ENCODE measurements around the gene ATP6V1G2. TPM values are rescaled to one million over a fixed set of nuclear protein-coding genes. Genes with fewer than 3 reads are reported as not detected.

Gene ATP6V1G2
- total and polyA plus RNA-seq, 2 of the 8 experiments (the other 6 are each of a cell fraction or from before 2014, with no cell fraction given): 3.0 to 5.7 TPM

GRCh38 chr6:31546958-31547726, 734 bp upstream of the ATP6V1G2 start, which contains the start of gene NFKBIL1 (continued):
- TF ChIP-seq POLR2A (IDR thresholded peaks at IDR 0.05; ENCODE audit: control extremely low read depth in 1 of 2, low read depth in 2 of 2, low read length in 2 of 2) (peak; percentile 22 to 74), CHD2 (IDR thresholded peaks at IDR 0.05; ENCODE audit: low read length) (no peak), TAF7 (optimal IDR thresholded peaks at IDR 0.05; ENCODE audit: borderline replicate concordance, low read depth, low read length) (no peak), TAF1 (IDR thresholded peaks at IDR 0.05; ENCODE audit: low read depth, low read length) (peak; percentile 80), PHF8 (conservative IDR thresholded peaks at IDR 0.05; ENCODE audit: low read depth, low read length) (peak; percentile 29; the same call in 1 of the 2 replicates), CREB1 (IDR thresholded peaks at IDR 0.05) (peak; percentile 85), POLR2AphosphoS5 (IDR thresholded peaks at IDR 0.05; ENCODE audit: low read depth, low read length) (peak; percentile 54), SP1 (IDR thresholded peaks at IDR 0.05; ENCODE audit: low read depth, low read length) (peak; percentile 87), SP2 (IDR thresholded peaks at IDR 0.05; ENCODE audit: low read length) (no peak), NRF1 (IDR thresholded peaks at IDR 0.05; ENCODE audit: low read depth, low read length) (no peak), POU5F1 (IDR thresholded peaks at IDR 0.05; ENCODE audit: low read depth, low read length) (no peak), TBP (IDR thresholded peaks at IDR 0.05; ENCODE audit: low read depth, low read length) (peak; percentile 86), MAX (IDR thresholded peaks at IDR 0.05) (peak; percentile 39; the same call in 1 of the 2 replicates), NANOG (IDR thresholded peaks at IDR 0.05; ENCODE audit: insufficient read depth, low read depth, low read length, poor library complexity, severe bottlenecking) (peak; percentile 2), USF2 (IDR thresholded peaks at IDR 0.05; ENCODE audit: low read length) (no peak), SAP30 (IDR thresholded peaks at IDR 0.05; ENCODE audit: insufficient read depth, insufficient replicate concordance, low read length) (no peak), SRF (IDR thresholded peaks at IDR 0.05; ENCODE audit: low read depth, low read length) (no peak), CBX5 (IDR thresholded peaks at IDR 0.05; ENCODE audit: low read depth, low read length) (no peak), TEAD4 (IDR thresholded peaks at IDR 0.05; ENCODE audit: low read depth, low read length) (no peak), RXRA (IDR thresholded peaks at IDR 0.05; ENCODE audit: insufficient read depth, low read depth, low read length) (no peak)

Measured in H1 (cell line).